ENCODE data around the gene TRDMT1.
A peak's percentile ranks its signal among the peaks of the same experiment; 100 is the strongest.

TRDMT1 gene

GRCh38 chr10:17229967-17230682 lies 28.7 kb upstream of the TRDMT1 start:
- DNase-seq (ENCODE audit: low read depth): peak; percentile 78

- no peak for DNase-seq (ENCODE audit: low read depth)
Observed at GRCh38 chr10:17229717-17229966, 28.2 kb upstream of the TRDMT1 start.

GRCh38 chr10:17229016-17229716 lies 27.7 kb upstream of the TRDMT1 start:
- peak; percentile 69 for DNase-seq (ENCODE audit: low read depth)

- peak; percentile 78 for DNase-seq (ENCODE audit: low read depth)
Observed at GRCh38 chr10:17228091-17229015, 26.9 kb upstream of the TRDMT1 start, which contains the start of gene VIM. TSS of gene VIM (plus strand) at chr10:17228241. CDS start at chr10:17229423, 1,182 bp downstream.

- no peak for DNase-seq (ENCODE audit: low read depth)
Observed at GRCh38 chr10:17227367-17228090, 26.1 kb upstream of the TRDMT1 start.

GRCh38 chr10:17226891-17227303 lies 25.4 kb upstream of the TRDMT1 start:
- DNase-seq (ENCODE audit: low read depth): no peak

GRCh38 chr10:17225808-17226207 lies 24.3 kb upstream of the TRDMT1 start:
- no peak for DNase-seq (ENCODE audit: low read depth)

- DNase-seq (ENCODE audit: low read depth): no peak
Observed at GRCh38 chr10:17222329-17222728, 20.9 kb upstream of the TRDMT1 start.

- DNase-seq (ENCODE audit: low read depth): no peak
Observed at GRCh38 chr10:17220652-17221100, 19.2 kb upstream of the TRDMT1 start.

- DNase-seq (ENCODE audit: low read depth): no peak
Observed at GRCh38 chr10:17219024-17219423, 17.6 kb upstream of the TRDMT1 start.

GRCh38 chr10:17217631-17218232 lies 16.3 kb upstream of the TRDMT1 start:
- peak; percentile 75 for DNase-seq (ENCODE audit: low read depth)

- DNase-seq (ENCODE audit: low read depth): peak; percentile 76
Observed at GRCh38 chr10:17216901-17217395, 15.5 kb upstream of the TRDMT1 start.

GRCh38 chr10:17216217-17216900 lies 14.9 kb upstream of the TRDMT1 start:
- DNase-seq (ENCODE audit: low read depth): peak; percentile 98

- DNase-seq (ENCODE audit: low read depth): no peak
Observed at GRCh38 chr10:17215782-17216122, 14.3 kb upstream of the TRDMT1 start.

GRCh38 chr10:17214971-17215781 lies 13.7 kb upstream of the TRDMT1 start:
- DNase-seq (ENCODE audit: low read depth): peak; percentile 75

GRCh38 chr10:17214526-17214925 lies 13.1 kb upstream of the TRDMT1 start:
- DNase-seq (ENCODE audit: low read depth): peak; percentile 85

- no peak for DNase-seq (ENCODE audit: low read depth)
Observed at GRCh38 chr10:17213646-17214349, 12.3 kb upstream of the TRDMT1 start.

GRCh38 chr10:17212802-17213221 lies 11.3 kb upstream of the TRDMT1 start:
- no peak for DNase-seq (ENCODE audit: low read depth)

- no peak for DNase-seq (ENCODE audit: low read depth)
Observed at GRCh38 chr10:17210361-17210760, 8.9 kb upstream of the TRDMT1 start.
